B cell (primary cell): Measurements from ENCODE around the gene OTUB2.

Experiments used
- CTCF ChIP-seq: fragments of 200-600 bp; IDR thresholded peaks from one replicate; pipeline ENCODE4 v1.8.0; 2022; ENCODE audit warnings: antibody characterized with exemption, mild to moderate bottlenecking
- EZH2 ChIP-seq: IDR thresholded peaks from 2 replicates; pipeline ENCODE4 v1.6.1; 2012; ENCODE audit warnings: borderline replicate concordance, low read depth, mild to moderate bottlenecking, moderate library complexity, low read length; ENCODE audit not compliant: insufficient read depth, poor library complexity, severe bottlenecking

DNA sequence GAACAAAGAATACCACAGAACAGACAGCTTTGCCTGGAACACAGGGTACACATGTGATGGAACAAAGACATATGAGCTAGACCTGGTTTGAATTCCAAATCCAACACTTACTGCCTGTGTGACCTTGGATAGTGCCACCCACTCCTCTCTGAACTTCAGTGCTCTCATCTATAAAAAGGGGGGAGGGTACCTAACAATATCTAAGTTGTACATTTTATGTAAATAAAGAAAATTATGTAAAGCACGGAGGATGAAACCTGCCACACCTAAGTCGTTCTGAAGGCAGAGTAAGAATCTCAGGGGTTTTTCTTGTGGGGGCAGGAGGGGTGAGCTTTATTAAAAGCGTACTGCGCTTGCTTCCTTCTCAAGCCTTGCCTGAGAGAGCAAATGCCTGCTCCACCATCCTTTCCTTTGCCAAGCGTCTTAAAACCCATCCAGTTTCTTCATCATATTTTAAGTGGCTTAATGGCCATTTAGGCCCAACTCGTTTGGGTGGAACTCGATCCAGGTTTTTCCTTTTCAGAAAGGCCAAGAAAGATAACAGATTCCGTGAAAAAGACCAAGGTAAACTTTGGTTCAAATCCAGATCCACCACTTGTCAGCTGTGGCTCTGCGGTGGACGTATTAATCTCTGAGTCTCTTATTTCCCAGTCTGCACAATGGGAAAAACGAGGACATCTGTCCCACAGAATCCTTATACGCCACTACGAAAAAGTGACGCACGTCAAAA, 53.9 kb downstream of the OTUB2 start:
- TF ChIP-seq EZH2 (no peak), CTCF (no peak)
